IMR-90 (cell line): Measurements from ENCODE around the gene COL20A1. TPM values are rescaled to one million over a fixed set of nuclear protein-coding genes. Genes with fewer than 3 reads are reported as not detected.

Experiments
- ATAC-seq: fragments of 200-7000 bp; cut with Tn5 transposase; 2 replicates; pipeline ENCODE4 v1.9.1; 2020; ENCODE audit warnings: low read depth, mild to moderate bottlenecking, moderate library complexity
- BruUV-seq: library from RNA; stranded (reverse); fragments of 400-500 nt; replicated peaks from 2 replicates; lab custom pipeline; 2021; lab: Mats Ljungman, UMichigan
- CTCF ChIA-PET: fragments of 300-600 bp; formaldehyde crosslinking; extraction: SDS; loops from one replicate; lab custom pipeline; 2021; ENCODE audit warnings: antibody characterized with exemption; lab: Yijun Ruan, JAX
- POLR2A ChIA-PET: fragments of 300-600 bp; sonication (Branson Sonifier 250); formaldehyde crosslinking; loops from one replicate; lab custom pipeline; 2022; ENCODE audit warnings: antibody characterized with exemption; ENCODE audit not compliant: unreplicated experiment; lab: Charles Lee
- DNase-seq: peaks from one replicate; pipeline ENCODE4 v3.0.0; 2013
- H2AFZ ChIP-seq: replicated peaks from 2 replicates; pipeline ENCODE3; 2013; ENCODE audit warnings: low read length, mild to moderate bottlenecking; ENCODE audit not compliant: poor library complexity
- H2AK5ac ChIP-seq: 2 replicates; pipeline ENCODE4 v1.6.1; 2013; ENCODE audit warnings: low read depth, low read length, inconsistent platforms
- H2AK9ac ChIP-seq: replicated peaks from 2 replicates; pipeline ENCODE3; 2013; ENCODE audit warnings: mild to moderate bottlenecking, low read depth, low read length, moderate library complexity; ENCODE audit not compliant: poor library complexity
- H2BK120ac ChIP-seq: 2 replicates; pipeline ENCODE4 v1.6.1; 2013; ENCODE audit warnings: low read depth, low read length, inconsistent platforms
- H2BK15ac ChIP-seq: 3 replicates; pipeline ENCODE4 v1.6.1; 2013; ENCODE audit warnings: low read depth, low read length, inconsistent platforms
- H2BK20ac ChIP-seq: 2 replicates; pipeline ENCODE4 v1.6.1; 2013; ENCODE audit warnings: low read depth, mild to moderate bottlenecking, inconsistent platforms, low read length, moderate library complexity
- H2BK5ac ChIP-seq: 2 replicates; pipeline ENCODE4 v1.6.1; 2013; ENCODE audit warnings: mild to moderate bottlenecking, low read depth, low read length, inconsistent platforms; ENCODE audit not compliant: poor library complexity, severe bottlenecking
- H3K14ac ChIP-seq: replicated peaks from 2 replicates; pipeline ENCODE4 v1.6.1; 2013; ENCODE audit warnings: low read depth, low read length, inconsistent platforms
- H3K18ac ChIP-seq: 2 replicates; pipeline ENCODE4 v1.6.1; 2013; ENCODE audit warnings: low read depth, low read length, control low read depth
- H3K23ac ChIP-seq: 2 replicates; pipeline ENCODE4 v1.6.1; 2013; ENCODE audit warnings: low read depth, low read length, inconsistent platforms
- H3K27ac ChIP-seq: 2 replicates; pipeline ENCODE4 v1.5.1; 2013; ENCODE audit warnings: mild to moderate bottlenecking, control low read depth, low read length; ENCODE audit not compliant: insufficient read depth
- H3K27me3 ChIP-seq: 2 replicates; pipeline ENCODE4 v1.6.1; 2013; ENCODE audit warnings: low read length; ENCODE audit not compliant: control insufficient read depth, insufficient read depth
- H3K36me3 ChIP-seq: 2 replicates; pipeline ENCODE4 v1.6.1; 2013; ENCODE audit warnings: low read length, mixed read lengths; ENCODE audit not compliant: control insufficient read depth, insufficient read depth
- H3K4ac ChIP-seq: 2 replicates; pipeline ENCODE4 v1.6.1; 2013; ENCODE audit warnings: low read depth, low read length, inconsistent platforms
- H3K4me1 ChIP-seq: 2 replicates; pipeline ENCODE4 v1.6.1; 2013; ENCODE audit warnings: low read length, mixed read lengths; ENCODE audit not compliant: control insufficient read depth, insufficient read depth
- H3K4me2 ChIP-seq: 2 replicates; pipeline ENCODE4 v1.6.1; 2013; ENCODE audit warnings: low read depth, mild to moderate bottlenecking, control low read depth, low read length, moderate library complexity
- H3K4me3 ChIP-seq: 2 replicates; pipeline ENCODE4 v1.5.1; 2013; ENCODE audit warnings: low read depth, mild to moderate bottlenecking, control low read depth, low read length, moderate library complexity; ENCODE audit not compliant: insufficient read depth
- H3K56ac ChIP-seq: 2 replicates; pipeline ENCODE4 v1.6.1; 2013; ENCODE audit warnings: low read length, inconsistent platforms; ENCODE audit not compliant: insufficient read depth; ENCODE audit errors: extremely low read depth
- H3K79me1 ChIP-seq, 2 experiments: 2 replicates each; pipeline ENCODE4 v1.6.1; 2013; ENCODE audit warnings: low read length in 2 of 2, inconsistent platforms in 1 of 2, low read depth in 1 of 2
- H3K9ac ChIP-seq: 2 replicates; pipeline ENCODE4 v1.6.1; 2013; ENCODE audit warnings: low read depth, low read length, control low read depth
- H3K9me1 ChIP-seq: 2 replicates; pipeline ENCODE4 v1.6.1; 2013; ENCODE audit warnings: low read length, inconsistent platforms; ENCODE audit not compliant: insufficient read depth
- H3K9me3 ChIP-seq: 2 replicates; pipeline ENCODE4 v1.6.1; 2013; ENCODE audit warnings: low read length; ENCODE audit not compliant: control insufficient read depth, insufficient read depth
- H4K20me1 ChIP-seq: 2 replicates; pipeline ENCODE4 v1.6.1; 2013; ENCODE audit warnings: low read length, inconsistent platforms; ENCODE audit not compliant: insufficient read depth
- H4K5ac ChIP-seq: 2 replicates; pipeline ENCODE4 v1.6.1; 2013; ENCODE audit warnings: mild to moderate bottlenecking, low read depth, low read length, control low read depth
- H4K8ac ChIP-seq, 2 experiments: 2 replicates each; pipeline ENCODE4 v1.6.1; 2013; ENCODE audit warnings: low read depth in 2 of 2, low read length in 2 of 2, control low read depth in 1 of 2, inconsistent platforms in 1 of 2
- H4K91ac ChIP-seq: 2 replicates; pipeline ENCODE4 v1.6.1; 2013; ENCODE audit warnings: low read depth, low read length, inconsistent platforms; ENCODE audit not compliant: insufficient read depth
- CTCF ChIP-seq: conservative IDR thresholded peaks from 2 replicates; pipeline ENCODE4 v1.5.1; 2012; ENCODE audit warnings: mild to moderate bottlenecking, low read depth, low read length, improper control_type of control experiment
- MAFK ChIP-seq: IDR thresholded peaks from 2 replicates; pipeline ENCODE4 v1.6.1; 2012; ENCODE audit warnings: low read depth, low read length, improper control_type of control experiment
- RAD21 ChIP-seq: IDR thresholded peaks from 2 replicates; pipeline ENCODE4 v1.6.1; 2012; ENCODE audit warnings: low read length, improper control_type of control experiment
- WGBS, 2 experiments: methylation state at CpG; one replicate each; pipeline versions ENCODE4 v1.1.5 to v1.1.7; 2013; ENCODE audit warnings: missing lambda C conversion rate in 2 of 2; ENCODE audit not compliant: insufficient read length in 1 of 2; ENCODE audit errors: extremely low coverage in 2 of 2; 5-methylcytosine and 5-hydroxymethylcytosine counted together
- dilution Hi-C: fragments of 300-500 bp; cut with HindIII; formaldehyde crosslinking; loops from one replicate; pipeline ENCODE4 v1.14.3; 2018; ENCODE audit warnings: low sequenced_read_pairs; ENCODE audit not compliant: unreplicated experiment
- in situ Hi-C: fragments of 300-500 bp; cut with MboI; formaldehyde crosslinking; loops from 3 replicates; pipeline ENCODE4 v1.14.3; 2019; ENCODE audit warnings: low sequenced_read_pairs, inconsistent platforms, mixed read lengths
- intact Hi-C: fragments of 100-400 bp; cut with micrococcal nuclease; formaldehyde crosslinking; loops from 2 replicates; pipeline ENCODE4 v1.10.0; 2022
- polyA plus RNA-seq, 3 experiments: library from polyadenylated mRNA; depleted of rRNA; stranded (reverse); fragments of >200 nt; gene quantifications; 2 replicates each; pipeline ENCODE4 v1.2.3, GENCODE V29; 2012; ENCODE audit warnings: low replicate concordance in 1 of 3
- total RNA-seq: library from RNA; depleted of rRNA; stranded (reverse); fragments of >200 nt; gene quantifications from 2 replicates; pipeline ENCODE4 v1.2.3, GENCODE V29; 2012

COL20A1 gene
- total and polyA plus RNA-seq, 2 of the 4 experiments (the other 2 are of a cell fraction) = not detected

- no peak overlapping the region for H2BK5ac ChIP-seq
- WGBS, 2 experiments = 71% methylated on average over 14 of the region's 19 CpGs; no CpG with 5 or more reads in 1 of the 2 experiments
Observed at GRCh38 chr20:63280929-63281545, 11.9 kb upstream of the COL20A1 start.

More at GRCh38 chr20:63280929-63281545, 11.9 kb upstream of the COL20A1 start:
- Histone ChIP-seq H3K27ac (no peak overlapping the region), H3K4me1 (no peaks in the 10 kb centered on the region), H2AK9ac (peak overlapping the region; percentile 42), H3K4me3 (no peak overlapping the region), H2BK15ac (no peak overlapping the region), H2AK5ac (no peak overlapping the region), H3K56ac (no peak overlapping the region), H3K27me3 (no peaks in the 10 kb centered on the region), H4K20me1 (peaks cover 58% of the 10 kb centered on the region), H3K9me1 (no peaks in the 10 kb centered on the region), H4K8ac (no peak overlapping the region), H3K4ac (no peak overlapping the region), H3K79me1 (peaks cover 18 to 38% of the 10 kb centered on the region in 2 experiments), H3K9me3 (no peaks in the 10 kb centered on the region), H3K36me3 (peaks cover 85% of the 10 kb centered on the region), H3K23ac (no peak overlapping the region), H2BK20ac (no peak overlapping the region), H3K9ac (no peak overlapping the region), H4K91ac (no peak overlapping the region), H2BK120ac (no peak overlapping the region), H3K14ac (no peak overlapping the region), H2AFZ (no peak overlapping the region), H4K5ac (no peak overlapping the region), H3K18ac (no peak overlapping the region), H3K4me2 (no peak overlapping the region)
- DNase-seq (no peak), ATAC-seq (peak; percentile 35; the same call in 1 of the 2 replicates)
- BruUV-seq = no TSS peak
- TF ChIP-seq CTCF = peak; percentile 37
- no peak for TF ChIP-seq MAFK
- TF ChIP-seq RAD21 = peak; percentile 26; the same call in 1 of the 2 replicates
- ChIA-PET POLR2A (no interaction called here), CTCF (interaction anchor here (1.1 kb wide), 1 partner anchor 29 kb away, joined by 4 read pairs; no protein-coding TSS in a partner anchor)
- dilution Hi-C loops = no loop called here
- intact Hi-C loops = no loop called here
- in situ Hi-C loops = no loop called here
